Peyer's patch (tissue), 4 donors: Measurements from ENCODE around the gene CRACDL.

Experiments
- CTCF ChIP-seq, 6 experiments: fragments of 450-650 bp in 4 of 6; fragments of 200-600 bp in 2 of 6; sonication (generic) in 1 of 6; IDR thresholded peaks; one replicate each; pipeline ENCODE4 v1.5.1; 2017 to 2019; ENCODE audit warnings: antibody characterized with exemption in 6 of 6, mild to moderate bottlenecking in 3 of 6, moderate library complexity in 1 of 6
- POLR2A ChIP-seq, 2 donors: fragments of 450-650 bp; IDR thresholded peaks; one replicate each; pipeline ENCODE4 v1.5.1; 2017; ENCODE audit warnings: antibody characterized with exemption in 2 of 2, mild to moderate bottlenecking in 2 of 2, moderate library complexity in 2 of 2

- TF ChIP-seq CTCF (IDR thresholded peaks at IDR 0.05) (no peak), POLR2A (IDR thresholded peaks at IDR 0.05) (no peak)
Observed at GRCh38 chr2:98944775-98945174, 8.8 kb upstream of the CRACDL start.
